C4-2B (cell line): ENCODE measurements around the gene ANKRD33.

Experiments used
- CTCF ChIP-seq: fragments of 450-650 bp; conservative IDR thresholded peaks from 2 replicates; pipeline ENCODE4 v1.5.1; 2017; ENCODE audit warnings: mild to moderate bottlenecking
- ZFX ChIP-seq: fragments of 450-650 bp; IDR thresholded peaks from 2 replicates; pipeline ENCODE4 v1.6.1; 2017

GRCh38 chr12:51934080-51934479 is 46.2 kb downstream of the ANKRD33 start:
- TF ChIP-seq CTCF: no peak
- no peak for TF ChIP-seq ZFX
